Measurements from ENCODE around the gene LGR4. TPM values are rescaled to one million over a fixed set of nuclear protein-coding genes. Genes with fewer than 3 reads are reported as not detected.
A peak's percentile ranks its signal among the peaks of the same experiment; 100 is the strongest.

The LGR4 gene
- total and polyA plus RNA-seq, 9 of the 15 experiments (the other 6 are each of a cell fraction or from before 2014, with no cell fraction given), result 0.94 to 10.1 (median 5.8) TPM

GRCh38 chr11:27472398-27473016, at the start of gene LGR4 (continued):
- TF ChIP-seq PBX2 (CRISPR knock-in tag; IDR thresholded peaks at IDR 0.05; ENCODE audit: low read depth) (peak; percentile 54; the same call in 1 of the 2 replicates), PBX2 (tag; conservative IDR thresholded peaks at IDR 0.05; ENCODE audit: low read depth) (peak; percentile 67; the same call in 1 of the 2 replicates), TCFL5 (CRISPR knock-in tag; conservative IDR thresholded peaks at IDR 0.05) (no peak), ARID4B (CRISPR knock-in tag; IDR thresholded peaks at IDR 0.05) (no peak), ATF7 (IDR thresholded peaks at IDR 0.05) (no peak), XRCC5 (IDR thresholded peaks at IDR 0.05; ENCODE audit: low read depth, low read length) (no peak), RUNX1 (IDR thresholded peaks at IDR 0.05; ENCODE audit: low read depth) (no peak), PML (IDR thresholded peaks at IDR 0.05; ENCODE audit: low read length) (peak; percentile 32; the same call in 1 of the 2 replicates), ADNP (tag; IDR thresholded peaks at IDR 0.05) (no peak), MTA2 (IDR thresholded peaks at IDR 0.05; ENCODE audit: low read depth) (no peak), PHF20 (IDR thresholded peaks at IDR 0.05; ENCODE audit: partially characterized antibody) (no peak), CBX8 (IDR thresholded peaks at IDR 0.05; ENCODE audit: borderline replicate concordance, extremely low read depth, low read depth, low read length, poor library complexity, severe bottlenecking) (no peak), POLR2AphosphoS5 (IDR thresholded peaks at IDR 0.05; ENCODE audit: control insufficient read depth, insufficient read depth, low read depth, low read length) (no peak), RBBP5 (IDR thresholded peaks at IDR 0.05; ENCODE audit: borderline replicate concordance, insufficient read depth, low read length, poor library complexity, severe bottlenecking) (peak; percentile 80), PRMT5 (CRISPR knock-in tag; IDR thresholded peaks at IDR 0.05) (no peak), ZNF79 (CRISPR knock-in tag; IDR thresholded peaks at IDR 0.05; ENCODE audit: low read depth) (no peak), XRCC3 (IDR thresholded peaks at IDR 0.05) (no peak), HOMEZ (CRISPR knock-in tag; IDR thresholded peaks at IDR 0.05) (no peak)
- TF ChIP-seq, protein P1, sequence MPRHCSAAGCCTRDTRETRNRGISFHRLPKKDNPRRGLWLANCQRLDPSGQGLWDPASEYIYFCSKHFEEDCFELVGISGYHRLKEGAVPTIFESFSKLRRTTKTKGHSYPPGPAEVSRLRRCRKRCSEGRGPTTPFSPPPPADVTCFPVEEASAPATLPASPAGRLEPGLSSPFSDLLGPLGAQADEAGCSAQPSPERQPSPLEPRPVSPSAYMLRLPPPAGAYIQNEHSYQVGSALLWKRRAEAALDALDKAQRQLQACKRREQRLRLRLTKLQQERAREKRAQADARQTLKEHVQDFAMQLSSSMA (CRISPR knock-in tag; IDR thresholded peaks at IDR 0.05), result 0 out of 2 replicates have a peak, but pooled peaks have one; percentile 34
